ENCODE results near the gene TBX2.
A peak's percentile ranks its signal among the peaks of the same experiment; 100 is the strongest.

Gene TBX2

GRCh38 chr17:61387511-61388305 is 11.9 kb upstream of the TBX2 start:
- ATAC-seq: no peak
- TF ChIP-seq TCF4 (CRISPR knock-in tag; IDR thresholded peaks at IDR 0.05; ENCODE audit: borderline replicate concordance) (no peak), ZFP30 (CRISPR knock-in tag; IDR thresholded peaks at IDR 0.05) (no peak), GLIS3 (CRISPR knock-in tag; IDR thresholded peaks at IDR 0.05) (no peak), CREB5 (CRISPR knock-in tag; IDR thresholded peaks at IDR 0.05; ENCODE audit: low read depth) (no peak), ZFP3 (CRISPR knock-in tag; IDR thresholded peaks at IDR 0.05) (no peak)
- TF ChIP-seq, protein P1, sequence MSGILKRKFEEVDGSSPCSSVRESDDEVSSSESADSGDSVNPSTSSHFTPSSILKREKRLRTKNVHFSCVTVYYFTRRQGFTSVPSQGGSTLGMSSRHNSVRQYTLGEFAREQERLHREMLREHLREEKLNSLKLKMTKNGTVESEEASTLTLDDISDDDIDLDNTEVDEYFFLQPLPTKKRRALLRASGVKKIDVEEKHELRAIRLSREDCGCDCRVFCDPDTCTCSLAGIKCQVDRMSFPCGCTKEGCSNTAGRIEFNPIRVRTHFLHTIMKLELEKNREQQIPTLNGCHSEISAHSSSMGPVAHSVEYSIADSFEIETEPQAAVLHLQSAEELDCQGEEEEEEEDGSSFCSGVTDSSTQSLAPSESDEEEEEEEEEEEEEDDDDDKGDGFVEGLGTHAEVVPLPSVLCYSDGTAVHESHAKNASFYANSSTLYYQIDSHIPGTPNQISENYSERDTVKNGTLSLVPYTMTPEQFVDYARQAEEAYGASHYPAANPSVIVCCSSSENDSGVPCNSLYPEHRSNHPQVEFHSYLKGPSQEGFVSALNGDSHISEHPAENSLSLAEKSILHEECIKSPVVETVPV (CRISPR knock-in tag; IDR thresholded peaks at IDR 0.05): no peak
- TF ChIP-seq, protein P2, sequence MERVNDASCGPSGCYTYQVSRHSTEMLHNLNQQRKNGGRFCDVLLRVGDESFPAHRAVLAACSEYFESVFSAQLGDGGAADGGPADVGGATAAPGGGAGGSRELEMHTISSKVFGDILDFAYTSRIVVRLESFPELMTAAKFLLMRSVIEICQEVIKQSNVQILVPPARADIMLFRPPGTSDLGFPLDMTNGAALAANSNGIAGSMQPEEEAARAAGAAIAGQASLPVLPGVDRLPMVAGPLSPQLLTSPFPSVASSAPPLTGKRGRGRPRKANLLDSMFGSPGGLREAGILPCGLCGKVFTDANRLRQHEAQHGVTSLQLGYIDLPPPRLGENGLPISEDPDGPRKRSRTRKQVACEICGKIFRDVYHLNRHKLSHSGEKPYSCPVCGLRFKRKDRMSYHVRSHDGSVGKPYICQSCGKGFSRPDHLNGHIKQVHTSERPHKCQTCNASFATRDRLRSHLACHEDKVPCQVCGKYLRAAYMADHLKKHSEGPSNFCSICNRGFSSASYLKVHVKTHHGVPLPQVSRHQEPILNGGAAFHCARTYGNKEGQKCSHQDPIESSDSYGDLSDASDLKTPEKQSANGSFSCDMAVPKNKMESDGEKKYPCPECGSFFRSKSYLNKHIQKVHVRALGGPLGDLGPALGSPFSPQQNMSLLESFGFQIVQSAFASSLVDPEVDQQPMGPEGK (CRISPR knock-in tag; IDR thresholded peaks at IDR 0.05; ENCODE audit: borderline replicate concordance): no peak

DNA sequence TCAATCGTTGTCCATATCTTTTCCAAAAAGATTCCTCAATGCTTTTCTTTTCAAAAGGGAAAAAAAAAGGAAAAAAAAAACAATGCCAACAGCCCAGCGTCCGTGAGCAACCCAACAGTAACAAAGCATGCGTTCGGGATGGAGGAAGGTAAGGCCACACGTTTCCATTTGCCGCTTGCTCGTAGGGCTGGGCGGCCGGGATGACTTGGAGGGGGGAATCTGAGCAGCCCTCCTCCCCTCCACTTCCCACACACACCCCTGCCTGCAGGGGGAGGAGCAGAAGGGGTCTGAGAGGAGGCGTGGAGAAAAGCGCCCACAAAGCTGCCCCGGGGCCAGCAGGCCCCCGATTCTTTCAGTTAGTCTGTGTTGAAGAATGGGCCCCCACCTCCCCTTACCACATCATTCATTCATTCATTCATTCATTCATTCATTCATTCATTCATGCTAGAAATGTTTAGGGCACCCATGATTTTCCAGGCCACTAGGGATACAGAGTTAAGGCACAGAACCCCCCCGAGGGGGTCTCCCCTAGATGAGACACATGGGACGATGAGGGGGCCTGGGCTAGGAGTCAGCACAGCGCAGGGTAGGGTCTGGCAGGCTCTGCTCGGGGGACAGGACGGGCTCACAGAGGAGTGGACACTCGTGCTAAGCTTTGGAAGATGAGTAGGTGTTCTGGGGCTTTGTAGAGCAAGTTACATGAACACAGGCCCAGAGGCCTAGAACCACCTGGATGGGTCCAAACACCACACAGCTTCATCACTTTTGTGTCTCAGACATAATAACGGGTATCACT is 10.9 kb upstream of the TBX2 start:
- no peak for TF ChIP-seq ZC3H10 (CRISPR knock-in tag; IDR thresholded peaks at IDR 0.05)
- TF ChIP-seq, protein P1 (CRISPR knock-in tag; IDR thresholded peaks at IDR 0.05): no peak
- no peak for ATAC-seq

GRCh38 chr17:61389670-61390478 is 9.8 kb upstream of the TBX2 start:
- ATAC-seq: peak; percentile 41
- TF ChIP-seq OSR1 (CRISPR knock-in tag; IDR thresholded peaks at IDR 0.05): no peak
- TF ChIP-seq TOX (CRISPR knock-in tag; IDR thresholded peaks at IDR 0.05; ENCODE audit: borderline replicate concordance): no peak
- TF ChIP-seq, protein P3, sequence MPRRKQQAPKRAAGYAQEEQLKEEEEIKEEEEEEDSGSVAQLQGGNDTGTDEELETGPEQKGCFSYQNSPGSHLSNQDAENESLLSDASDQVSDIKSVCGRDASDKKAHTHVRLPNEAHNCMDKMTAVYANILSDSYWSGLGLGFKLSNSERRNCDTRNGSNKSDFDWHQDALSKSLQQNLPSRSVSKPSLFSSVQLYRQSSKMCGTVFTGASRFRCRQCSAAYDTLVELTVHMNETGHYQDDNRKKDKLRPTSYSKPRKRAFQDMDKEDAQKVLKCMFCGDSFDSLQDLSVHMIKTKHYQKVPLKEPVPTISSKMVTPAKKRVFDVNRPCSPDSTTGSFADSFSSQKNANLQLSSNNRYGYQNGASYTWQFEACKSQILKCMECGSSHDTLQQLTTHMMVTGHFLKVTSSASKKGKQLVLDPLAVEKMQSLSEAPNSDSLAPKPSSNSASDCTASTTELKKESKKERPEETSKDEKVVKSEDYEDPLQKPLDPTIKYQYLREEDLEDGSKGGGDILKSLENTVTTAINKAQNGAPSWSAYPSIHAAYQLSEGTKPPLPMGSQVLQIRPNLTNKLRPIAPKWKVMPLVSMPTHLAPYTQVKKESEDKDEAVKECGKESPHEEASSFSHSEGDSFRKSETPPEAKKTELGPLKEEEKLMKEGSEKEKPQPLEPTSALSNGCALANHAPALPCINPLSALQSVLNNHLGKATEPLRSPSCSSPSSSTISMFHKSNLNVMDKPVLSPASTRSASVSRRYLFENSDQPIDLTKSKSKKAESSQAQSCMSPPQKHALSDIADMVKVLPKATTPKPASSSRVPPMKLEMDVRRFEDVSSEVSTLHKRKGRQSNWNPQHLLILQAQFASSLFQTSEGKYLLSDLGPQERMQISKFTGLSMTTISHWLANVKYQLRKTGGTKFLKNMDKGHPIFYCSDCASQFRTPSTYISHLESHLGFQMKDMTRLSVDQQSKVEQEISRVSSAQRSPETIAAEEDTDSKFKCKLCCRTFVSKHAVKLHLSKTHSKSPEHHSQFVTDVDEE (CRISPR knock-in tag; IDR thresholded peaks at IDR 0.05): peak; percentile 43; the same call in 1 of the 2 replicates
- 0 out of 2 replicates have a peak, but pooled peaks have one; percentile 35 for TF ChIP-seq CSDC2 (CRISPR knock-in tag; IDR thresholded peaks at IDR 0.05)

- no peak for TF ChIP-seq PPARA (CRISPR knock-in tag; IDR thresholded peaks at IDR 0.05; ENCODE audit: borderline replicate concordance)
- no peak for TF ChIP-seq ESRRG (CRISPR knock-in tag; IDR thresholded peaks at IDR 0.05)
- TF ChIP-seq ARNTL (CRISPR knock-in tag; IDR thresholded peaks at IDR 0.05; ENCODE audit: borderline replicate concordance, low read depth): no peak
- TF ChIP-seq, protein P3 (CRISPR knock-in tag; IDR thresholded peaks at IDR 0.05): no peak
- ATAC-seq: no peak
These were observed 9.2 kb upstream of the TBX2 start for GRCh38 chr17:61390479-61390791.
